Neuronal stem cell (in vitro differentiated cells): ENCODE results near the gene SYNCRIP.
"Not testable (repeated sequence)": the region's sequence is repeated elsewhere in the genome, so short reads cannot be mapped to it uniquely, and the experiment has no call there.

Experiments
- DNase-seq: peaks from one replicate; pipeline ENCODE4 v3.0.0-alpha.2; 2013; ENCODE audit warnings: low spot score
- H2AFZ ChIP-seq: one replicate; pipeline ENCODE4 v1.6.1; 2013; ENCODE audit warnings: mild to moderate bottlenecking, low read length, inconsistent platforms
- H2AK5ac ChIP-seq: 2 replicates; pipeline ENCODE4 v1.6.1; 2013; ENCODE audit warnings: low read depth, mild to moderate bottlenecking, inconsistent platforms, low read length, moderate library complexity, mixed read lengths
- H2BK120ac ChIP-seq: 2 replicates; pipeline ENCODE4 v1.6.1; 2013; ENCODE audit warnings: low read depth, mild to moderate bottlenecking, inconsistent platforms, low read length, moderate library complexity, mixed read lengths
- H2BK12ac ChIP-seq: one replicate; pipeline ENCODE4 v1.6.1; 2013; ENCODE audit warnings: low read length, inconsistent platforms
- H2BK15ac ChIP-seq: 2 replicates; pipeline ENCODE4 v1.6.1; 2013; ENCODE audit warnings: mild to moderate bottlenecking, low read length, inconsistent platforms, mixed read lengths
- H2BK5ac ChIP-seq: one replicate; pipeline ENCODE4 v1.6.1; 2013; ENCODE audit warnings: inconsistent platforms, mild to moderate bottlenecking, low read length, moderate library complexity
- H3K14ac ChIP-seq: one replicate; pipeline ENCODE4 v1.6.1; 2013; ENCODE audit warnings: low read length, inconsistent platforms
- H3K18ac ChIP-seq: 2 replicates; pipeline ENCODE4 v1.6.1; 2013; ENCODE audit warnings: low read length, inconsistent platforms
- H3K23ac ChIP-seq: 2 replicates; pipeline ENCODE4 v1.6.1; 2013; ENCODE audit warnings: low read depth, mild to moderate bottlenecking, mixed read lengths, low read length, inconsistent platforms; ENCODE audit not compliant: poor library complexity
- H3K27ac ChIP-seq: replicated peaks from 3 replicates; pipeline ENCODE4 v1.5.1; 2013; ENCODE audit warnings: low read length, inconsistent platforms
- H3K27me3 ChIP-seq, 3 experiments: 2 replicates each; pipeline ENCODE4 v1.6.1; 2013; ENCODE audit warnings: low read length in 3 of 3, mild to moderate bottlenecking in 2 of 3, inconsistent platforms in 1 of 3, low read depth in 1 of 3, mixed read lengths in 1 of 3, moderate library complexity in 1 of 3; ENCODE audit not compliant: control insufficient read depth in 3 of 3, insufficient read depth in 3 of 3
- H3K36me3 ChIP-seq, 2 donors: replicated peaks in 1 of 2; 2 replicates each; pipeline ENCODE4 v1.6.1; 2013; ENCODE audit warnings: low read length in 2 of 2; ENCODE audit not compliant: control insufficient read depth in 2 of 2, insufficient read depth in 2 of 2
- H3K4ac ChIP-seq: 2 replicates; pipeline ENCODE4 v1.6.1; 2013; ENCODE audit warnings: inconsistent platforms, mild to moderate bottlenecking, low read length, moderate library complexity
- H3K4me1 ChIP-seq, 2 donors: 1 replicate in 1 of 2; 2 replicates in 1 of 2; pipeline ENCODE4 v1.6.1; 2013; ENCODE audit warnings: low read length in 2 of 2, low read depth in 1 of 2; ENCODE audit not compliant: control insufficient read depth in 2 of 2, insufficient read depth in 1 of 2
- H3K4me2 ChIP-seq: one replicate; pipeline ENCODE4 v1.6.1; 2013; ENCODE audit warnings: mild to moderate bottlenecking, low read length, inconsistent platforms; ENCODE audit not compliant: insufficient read depth, poor library complexity, severe bottlenecking
- H3K4me3 ChIP-seq, 2 donors: 2 replicates each; pipeline ENCODE4 v1.5.1; 2013; ENCODE audit warnings: low read length in 2 of 2, mild to moderate bottlenecking in 2 of 2, inconsistent platforms in 1 of 2, moderate library complexity in 1 of 2
- H3K79me1 ChIP-seq: one replicate; pipeline ENCODE4 v1.6.1; 2013; ENCODE audit warnings: low read depth, mild to moderate bottlenecking, inconsistent platforms, low read length, moderate library complexity
- H3K9ac ChIP-seq: one replicate; pipeline ENCODE4 v1.6.1; 2013; ENCODE audit warnings: mild to moderate bottlenecking, low read depth, low read length, inconsistent platforms; ENCODE audit not compliant: poor library complexity
- H3K9me3 ChIP-seq, 2 donors: replicated peaks in 1 of 2; 2 replicates each; pipeline versions ENCODE3 to v1.6.1; 2013; ENCODE audit warnings: low read length in 2 of 2, mild to moderate bottlenecking in 2 of 2, inconsistent platforms in 1 of 2, low read depth in 1 of 2, mixed read lengths in 1 of 2, moderate library complexity in 1 of 2; ENCODE audit not compliant: control insufficient read depth in 2 of 2, insufficient read depth in 1 of 2
- H4K8ac ChIP-seq: one replicate; pipeline ENCODE4 v1.6.1; 2013; ENCODE audit warnings: low read depth, mild to moderate bottlenecking, inconsistent platforms, low read length, moderate library complexity
- H4K91ac ChIP-seq: one replicate; pipeline ENCODE4 v1.6.1; 2013; ENCODE audit warnings: low read length, low read depth, mild to moderate bottlenecking, inconsistent platforms; ENCODE audit not compliant: poor library complexity
- WGBS, 2 donors: extraction: QIAGEN DNeasy Blood & Tissue Kit; methylation state at CpG; one replicate each; pipeline ENCODE4 v1.1.7; 2013; ENCODE audit warnings: missing lambda C conversion rate in 2 of 2, mixed read lengths in 1 of 2; ENCODE audit not compliant: insufficient read length in 2 of 2, insufficient replicate concordance in 1 of 2; ENCODE audit errors: extremely low coverage in 2 of 2; 5-methylcytosine and 5-hydroxymethylcytosine counted together

Gene SYNCRIP

GRCh38 chr6:85569323-85569722, 73.4 kb downstream of the SYNCRIP start:
- H3K4me2 ChIP-seq = no peak overlapping the region
- no peak for DNase-seq
- peaks cover 0 to 29% of the 10 kb centered on the region in 2 donors for H3K36me3 ChIP-seq
- H3K23ac ChIP-seq = no peak overlapping the region
- no peak overlapping the region for H2AFZ ChIP-seq
- H3K14ac ChIP-seq = no peak overlapping the region
- no peak overlapping the region for H2BK120ac ChIP-seq
- H3K4me1 ChIP-seq = no peaks in the 10 kb centered on the region
- no peak overlapping the region for H2BK5ac ChIP-seq
- no peak overlapping the region for H3K9ac ChIP-seq
- no peak overlapping the region for H4K91ac ChIP-seq
- H3K27me3 ChIP-seq = no peaks in the 10 kb centered on the region
- no peak overlapping the region for H4K8ac ChIP-seq
- H3K4me3 ChIP-seq = no peak overlapping the region
- no peak overlapping the region for H2BK15ac ChIP-seq
- no peak overlapping the region for H2AK5ac ChIP-seq
- no peaks in the 10 kb centered on the region for H3K79me1 ChIP-seq
- H3K9me3 ChIP-seq = no peaks in the 10 kb centered on the region
- no peak overlapping the region for H3K4ac ChIP-seq
- H2BK12ac ChIP-seq = no peak overlapping the region
- H3K18ac ChIP-seq = no peak overlapping the region
- no peak overlapping the region for H3K27ac ChIP-seq

- H3K36me3 ChIP-seq = peaks cover 0 to 30% of the 10 kb centered on the region in 2 donors
- no peak overlapping the region for H4K91ac ChIP-seq
- H3K9me3 ChIP-seq = no peaks in the 10 kb centered on the region
- no peak overlapping the region for H3K4me2 ChIP-seq
- no peak overlapping the region for H2BK5ac ChIP-seq
- no peak overlapping the region for H3K27ac ChIP-seq
- no peak overlapping the region for H3K4me3 ChIP-seq
- no peak for DNase-seq
- H3K23ac ChIP-seq = no peak overlapping the region
- no peaks in the 10 kb centered on the region for H3K27me3 ChIP-seq
- no peak overlapping the region for H2BK120ac ChIP-seq
- no peak overlapping the region for H2BK15ac ChIP-seq
- no peak overlapping the region for H2AK5ac ChIP-seq
- H3K18ac ChIP-seq = no peak overlapping the region
- no peak overlapping the region for H3K4ac ChIP-seq
- H3K9ac ChIP-seq = no peak overlapping the region
- H3K4me1 ChIP-seq = no peaks in the 10 kb centered on the region
- H4K8ac ChIP-seq = no peak overlapping the region
- no peak overlapping the region for H2AFZ ChIP-seq
- no peak overlapping the region for H3K14ac ChIP-seq
- no CpG with 5 or more reads among the region's 6 CpGs for WGBS, 2 donors
- no peak overlapping the region for H2BK12ac ChIP-seq
- no peaks in the 10 kb centered on the region for H3K79me1 ChIP-seq
These were observed 74.3 kb downstream of the SYNCRIP start for GRCh38 chr6:85568411-85568810.

- DNase-seq = no peak
- no peak overlapping the region for H3K4ac ChIP-seq
- no peak overlapping the region for H3K9ac ChIP-seq
- no peaks in the 10 kb centered on the region for H3K9me3 ChIP-seq
- H2BK120ac ChIP-seq = no peak overlapping the region
- H4K91ac ChIP-seq = no peak overlapping the region
- H2BK12ac ChIP-seq = no peak overlapping the region
- H2BK15ac ChIP-seq = no peak overlapping the region
- H3K23ac ChIP-seq = no peak overlapping the region
- no peak overlapping the region for H2AK5ac ChIP-seq
- no peak overlapping the region for H2AFZ ChIP-seq
- H3K79me1 ChIP-seq = no peaks in the 10 kb centered on the region
- no peak overlapping the region for H3K4me2 ChIP-seq
- no CpG with 5 or more reads among the region's 1 CpG for WGBS, 2 donors
- no peak overlapping the region for H4K8ac ChIP-seq
- no peak overlapping the region for H3K18ac ChIP-seq
- H3K27ac ChIP-seq = no peak overlapping the region
- peaks cover 0 to 38% of the 10 kb centered on the region in 2 donors for H3K36me3 ChIP-seq
- H3K27me3 ChIP-seq = no peaks in the 10 kb centered on the region
- H3K14ac ChIP-seq = no peak overlapping the region
- H3K4me1 ChIP-seq = no peaks in the 10 kb centered on the region
- H3K4me3 ChIP-seq = no peak overlapping the region
- no peak overlapping the region for H2BK5ac ChIP-seq
These were observed 77.0 kb downstream of the SYNCRIP start for GRCh38 chr6:85565736-85566135.

GRCh38 chr6:85564223-85564622, 78.5 kb downstream of the SYNCRIP start:
- H3K36me3 ChIP-seq = peaks cover 0 to 45% of the 10 kb centered on the region in 2 donors
- H4K91ac ChIP-seq, H2BK12ac ChIP-seq, H3K4me3 ChIP-seq, H3K9me3 ChIP-seq, H3K27ac ChIP-seq, H2AK5ac ChIP-seq, H3K18ac ChIP-seq, H2BK15ac ChIP-seq, H3K9ac ChIP-seq, H2AFZ ChIP-seq, H2BK120ac ChIP-seq, H3K27me3 ChIP-seq, H3K4me1 ChIP-seq, H2BK5ac ChIP-seq, H3K14ac ChIP-seq, H3K4ac ChIP-seq, H3K79me1 ChIP-seq, DNase-seq, H3K23ac ChIP-seq, H4K8ac ChIP-seq, H3K4me2 ChIP-seq: not testable (repeated sequence)
- WGBS, 2 donors = no CpG with 5 or more reads among the region's 2 CpGs
